GM20431 (cell line): ENCODE data around the gene SFTPB.
"Not testable (repeated sequence)": the region's sequence is repeated elsewhere in the genome, so short reads cannot be mapped to it uniquely, and the experiment has no call there.

Source experiments
- in situ Hi-C: fragments of 300-500 bp; cut with MseI, MboI; formaldehyde crosslinking; loops from one replicate; pipeline ENCODE4 v1.15.0; 2020; ENCODE audit warnings: low sequenced_read_pairs; ENCODE audit not compliant: unreplicated experiment

SFTPB gene

GRCh38 chr2:85668009-85668856, at the start of gene SFTPB:
Gene SFTPB, minus strand, starts transcription at chr2:85668199. Its CDS starts 16 bp downstream, at chr2:85668183.
- in situ Hi-C loops, result no loop called here

- in situ Hi-C loops, result no loop called here
These were observed 49.5 kb upstream of the SFTPB start for GRCh38 chr2:85717308-85718008.

- in situ Hi-C loops, result no loop called here
These were observed 48.4 kb upstream of the SFTPB start for GRCh38 chr2:85716346-85716914.

GRCh38 chr2:85714841-85715240, 46.8 kb upstream of the SFTPB start:
- in situ Hi-C loops, result no loop called here

GRCh38 chr2:85714421-85714820, 46.4 kb upstream of the SFTPB start:
- in situ Hi-C loops, result not testable (repeated sequence)

- in situ Hi-C loops, result no loop called here
These were observed 45.8 kb upstream of the SFTPB start for GRCh38 chr2:85713836-85714235.

GRCh38 chr2:85712849-85713612, 45.0 kb upstream of the SFTPB start:
- in situ Hi-C loops, result no loop called here

- in situ Hi-C loops, result no loop called here
These were observed 44.3 kb upstream of the SFTPB start for GRCh38 chr2:85712336-85712735.

GRCh38 chr2:85711578-85712060, 43.6 kb upstream of the SFTPB start:
- in situ Hi-C loops, result no loop called here

GRCh38 chr2:85710687-85711577, 42.9 kb upstream of the SFTPB start:
- in situ Hi-C loops, result no loop called here

- in situ Hi-C loops, result no loop called here
These were observed 41.4 kb upstream of the SFTPB start for GRCh38 chr2:85709401-85709811.

GRCh38 chr2:85708641-85709040, 40.6 kb upstream of the SFTPB start:
- in situ Hi-C loops, result no loop called here

GRCh38 chr2:85707304-85707703, 39.3 kb upstream of the SFTPB start:
- in situ Hi-C loops, result no loop called here

GRCh38 chr2:85706599-85707296, 38.7 kb upstream of the SFTPB start:
- in situ Hi-C loops, result no loop called here

- in situ Hi-C loops, result no loop called here
These were observed 38.1 kb upstream of the SFTPB start for GRCh38 chr2:85706063-85706462.

GRCh38 chr2:85705680-85706039, 37.7 kb upstream of the SFTPB start:
- in situ Hi-C loops, result no loop called here

- in situ Hi-C loops, result no loop called here
These were observed 37.0 kb upstream of the SFTPB start for GRCh38 chr2:85704800-85705679.

GRCh38 chr2:85704038-85704437, 36.0 kb upstream of the SFTPB start:
- in situ Hi-C loops, result no loop called here
